Measurements from ENCODE around the gene PHKB.

DNA sequence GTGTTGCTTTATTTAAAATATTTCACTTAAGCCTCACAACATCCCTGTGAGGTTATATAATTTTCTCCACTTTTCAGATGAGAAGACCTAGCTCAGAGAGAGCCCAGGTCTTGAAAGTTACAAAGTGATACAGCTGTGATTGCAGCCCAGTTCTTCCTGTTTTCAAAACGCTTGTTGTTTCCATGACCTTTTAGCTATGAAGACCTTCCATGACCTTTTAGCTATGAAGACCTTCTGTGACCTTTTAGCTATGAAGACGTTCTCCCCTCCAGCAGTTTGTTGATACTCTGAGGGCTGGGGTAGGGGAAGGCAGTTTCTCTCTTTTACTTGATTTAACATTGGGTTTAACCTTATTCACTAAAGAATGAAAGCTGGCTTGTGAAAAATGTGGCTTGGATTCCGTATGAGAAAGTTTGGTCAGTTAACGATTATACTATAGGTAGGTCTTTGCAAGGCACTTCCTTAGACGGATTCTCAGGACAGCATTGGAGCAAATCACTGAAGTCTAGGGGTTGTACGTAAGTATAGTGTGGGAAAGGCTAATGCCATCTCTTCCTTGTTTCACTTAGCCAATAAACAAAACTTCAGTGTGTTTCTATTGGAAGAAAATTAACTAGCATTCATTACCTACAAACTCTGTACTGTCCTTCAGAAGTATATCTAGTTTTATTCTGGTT lies 20.7 kb downstream of the PHKB start:
- no peak for TF ChIP-seq TCF12 (IDR thresholded peaks at IDR 0.05; ENCODE audit: low read depth)
- TF ChIP-seq, protein P1, sequence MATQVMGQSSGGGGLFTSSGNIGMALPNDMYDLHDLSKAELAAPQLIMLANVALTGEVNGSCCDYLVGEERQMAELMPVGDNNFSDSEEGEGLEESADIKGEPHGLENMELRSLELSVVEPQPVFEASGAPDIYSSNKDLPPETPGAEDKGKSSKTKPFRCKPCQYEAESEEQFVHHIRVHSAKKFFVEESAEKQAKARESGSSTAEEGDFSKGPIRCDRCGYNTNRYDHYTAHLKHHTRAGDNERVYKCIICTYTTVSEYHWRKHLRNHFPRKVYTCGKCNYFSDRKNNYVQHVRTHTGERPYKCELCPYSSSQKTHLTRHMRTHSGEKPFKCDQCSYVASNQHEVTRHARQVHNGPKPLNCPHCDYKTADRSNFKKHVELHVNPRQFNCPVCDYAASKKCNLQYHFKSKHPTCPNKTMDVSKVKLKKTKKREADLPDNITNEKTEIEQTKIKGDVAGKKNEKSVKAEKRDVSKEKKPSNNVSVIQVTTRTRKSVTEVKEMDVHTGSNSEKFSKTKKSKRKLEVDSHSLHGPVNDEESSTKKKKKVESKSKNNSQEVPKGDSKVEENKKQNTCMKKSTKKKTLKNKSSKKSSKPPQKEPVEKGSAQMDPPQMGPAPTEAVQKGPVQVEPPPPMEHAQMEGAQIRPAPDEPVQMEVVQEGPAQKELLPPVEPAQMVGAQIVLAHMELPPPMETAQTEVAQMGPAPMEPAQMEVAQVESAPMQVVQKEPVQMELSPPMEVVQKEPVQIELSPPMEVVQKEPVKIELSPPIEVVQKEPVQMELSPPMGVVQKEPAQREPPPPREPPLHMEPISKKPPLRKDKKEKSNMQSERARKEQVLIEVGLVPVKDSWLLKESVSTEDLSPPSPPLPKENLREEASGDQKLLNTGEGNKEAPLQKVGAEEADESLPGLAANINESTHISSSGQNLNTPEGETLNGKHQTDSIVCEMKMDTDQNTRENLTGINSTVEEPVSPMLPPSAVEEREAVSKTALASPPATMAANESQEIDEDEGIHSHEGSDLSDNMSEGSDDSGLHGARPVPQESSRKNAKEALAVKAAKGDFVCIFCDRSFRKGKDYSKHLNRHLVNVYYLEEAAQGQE (IDR thresholded peaks at IDR 0.05; ENCODE audit: low read depth): no peak
- TF ChIP-seq, protein P2, sequence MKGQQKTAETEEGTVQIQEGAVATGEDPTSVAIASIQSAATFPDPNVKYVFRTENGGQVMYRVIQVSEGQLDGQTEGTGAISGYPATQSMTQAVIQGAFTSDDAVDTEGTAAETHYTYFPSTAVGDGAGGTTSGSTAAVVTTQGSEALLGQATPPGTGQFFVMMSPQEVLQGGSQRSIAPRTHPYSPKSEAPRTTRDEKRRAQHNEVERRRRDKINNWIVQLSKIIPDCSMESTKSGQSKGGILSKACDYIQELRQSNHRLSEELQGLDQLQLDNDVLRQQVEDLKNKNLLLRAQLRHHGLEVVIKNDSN (IDR thresholded peaks at IDR 0.05): no peak
